Brain microvascular endothelial cell (primary cell): ENCODE results near the gene ARHGEF37.

Experiments
- DNase-seq: peaks from one replicate; pipeline ENCODE4 v3.0.0-alpha.2; 2020
- H3K27ac ChIP-seq: fragments of 250-450 bp; sonication (Bioruptor Pico); 2 replicates; pipeline ENCODE4 v1.5.1; 2020; ENCODE audit warnings: mild to moderate bottlenecking, moderate library complexity
- H3K27me3 ChIP-seq: fragments of 250-450 bp; sonication (Bioruptor Pico); replicated peaks from 2 replicates; pipeline ENCODE4 v1.5.1; 2020; ENCODE audit warnings: mild to moderate bottlenecking
- H3K36me3 ChIP-seq: fragments of 250-450 bp; sonication (Bioruptor Pico); replicated peaks from 2 replicates; pipeline ENCODE4 v1.5.1; 2020; ENCODE audit warnings: mild to moderate bottlenecking
- H3K4me3 ChIP-seq: 2 replicates; pipeline ENCODE4 v1.5.1; 2011; ENCODE audit warnings: low read depth, mild to moderate bottlenecking, control low read depth, low read length, moderate library complexity
- CTCF ChIP-seq: IDR thresholded peaks from 2 replicates; pipeline ENCODE4 v1.5.1; 2011; ENCODE audit warnings: low read depth, mild to moderate bottlenecking, moderate library complexity, low read length, control low read depth, inconsistent platforms; ENCODE audit errors: missing control alignments
- in situ Hi-C: cut with HindIII; loops from 2 replicates; pipeline ENCODE4 v1.10.0; 2017; ENCODE audit warnings: low sequenced_read_pairs, low pct_ligation_motif_present

The ARHGEF37 gene

GRCh38 chr5:149654883-149655505 lies 73.7 kb downstream of the ARHGEF37 start:
- no peaks in the 10 kb centered on the region for H3K36me3 ChIP-seq
- no peak overlapping the region for H3K4me3 ChIP-seq
- no peak overlapping the region for H3K27ac ChIP-seq
- in situ Hi-C loops, result no loop called here
- no peaks in the 10 kb centered on the region for H3K27me3 ChIP-seq
- no peak for DNase-seq
- TF ChIP-seq CTCF, result no peak

- TF ChIP-seq CTCF, result peak; percentile 79
- Histone ChIP-seq H3K27me3 (no peaks in the 10 kb centered on the region), H3K36me3 (no peaks in the 10 kb centered on the region), H3K27ac (no peak overlapping the region), H3K4me3 (no peak overlapping the region)
- in situ Hi-C loops, result no loop called here
- DNase-seq, result peak; percentile 23
Measured at GRCh38 chr5:149656576-149657182, 75.4 kb downstream of the ARHGEF37 start.

GRCh38 chr5:149657324-149657723 lies 76.0 kb downstream of the ARHGEF37 start:
- in situ Hi-C loops, result no loop called here
- no peak overlapping the region for H3K27ac ChIP-seq

GRCh38 chr5:149658299-149658698 lies 77.0 kb downstream of the ARHGEF37 start:
- in situ Hi-C loops, result no loop called here
- no peaks in the 10 kb centered on the region for H3K27me3 ChIP-seq
- no peak for DNase-seq
- no peak for TF ChIP-seq CTCF
- H3K36me3 ChIP-seq, result no peaks in the 10 kb centered on the region
- H3K4me3 ChIP-seq, result no peak overlapping the region
- no peak overlapping the region for H3K27ac ChIP-seq

More at GRCh38 chr5:149657324-149657723, 76.0 kb downstream of the ARHGEF37 start:
- no peak for DNase-seq
- H3K27me3 ChIP-seq, result no peaks in the 10 kb centered on the region
- no peaks in the 10 kb centered on the region for H3K36me3 ChIP-seq
- no peak for TF ChIP-seq CTCF
- no peak overlapping the region for H3K4me3 ChIP-seq

- DNase-seq, result no peak
- in situ Hi-C loops, result no loop called here
- no peaks in the 10 kb centered on the region for H3K36me3 ChIP-seq
- no peak overlapping the region for H3K4me3 ChIP-seq
- no peak overlapping the region for H3K27ac ChIP-seq
- TF ChIP-seq CTCF, result no peak
- H3K27me3 ChIP-seq, result no peaks in the 10 kb centered on the region
Measured at GRCh38 chr5:149664083-149664482, 82.8 kb downstream of the ARHGEF37 start.
